Hepatocyte (in vitro differentiated cells): ENCODE data around the gene NME3.

Experiments
- EZH2 ChIP-seq: fragments of 200-600 bp; sonication (generic); IDR thresholded peaks from 2 replicates; pipeline ENCODE4 v1.6.1; 2016; ENCODE audit warnings: antibody characterized with exemption, mild to moderate bottlenecking, borderline replicate concordance
- TF ChIP-seq, protein P1 (sequence below): fragments of 200-600 bp; sonication (generic); IDR thresholded peaks from 2 replicates; pipeline ENCODE4 v1.5.1; 2016; ENCODE audit warnings: antibody characterized with exemption, mild to moderate bottlenecking; ENCODE audit not compliant: poor library complexity

DNA sequence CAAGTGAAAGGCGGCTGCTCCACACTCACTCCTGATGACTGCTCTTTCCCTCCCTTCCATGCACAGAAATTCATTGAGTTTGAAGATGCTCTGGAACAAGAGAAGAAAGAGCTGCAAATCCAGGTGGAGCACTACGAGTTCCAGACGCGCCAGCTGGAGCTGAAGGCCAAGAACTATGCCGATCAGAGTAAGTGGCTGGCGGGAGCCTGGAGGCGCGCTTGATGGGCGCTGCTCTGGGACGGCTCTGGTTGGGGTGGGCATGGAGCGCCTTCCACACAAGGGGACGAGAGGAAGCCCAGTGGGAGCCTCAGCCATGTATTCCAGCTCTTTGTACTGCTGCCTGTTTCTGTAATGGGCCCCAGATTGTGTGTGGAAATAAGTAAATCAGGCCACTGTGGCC lies 46.9 kb downstream of the NME3 start:
- TF ChIP-seq, protein P1, sequence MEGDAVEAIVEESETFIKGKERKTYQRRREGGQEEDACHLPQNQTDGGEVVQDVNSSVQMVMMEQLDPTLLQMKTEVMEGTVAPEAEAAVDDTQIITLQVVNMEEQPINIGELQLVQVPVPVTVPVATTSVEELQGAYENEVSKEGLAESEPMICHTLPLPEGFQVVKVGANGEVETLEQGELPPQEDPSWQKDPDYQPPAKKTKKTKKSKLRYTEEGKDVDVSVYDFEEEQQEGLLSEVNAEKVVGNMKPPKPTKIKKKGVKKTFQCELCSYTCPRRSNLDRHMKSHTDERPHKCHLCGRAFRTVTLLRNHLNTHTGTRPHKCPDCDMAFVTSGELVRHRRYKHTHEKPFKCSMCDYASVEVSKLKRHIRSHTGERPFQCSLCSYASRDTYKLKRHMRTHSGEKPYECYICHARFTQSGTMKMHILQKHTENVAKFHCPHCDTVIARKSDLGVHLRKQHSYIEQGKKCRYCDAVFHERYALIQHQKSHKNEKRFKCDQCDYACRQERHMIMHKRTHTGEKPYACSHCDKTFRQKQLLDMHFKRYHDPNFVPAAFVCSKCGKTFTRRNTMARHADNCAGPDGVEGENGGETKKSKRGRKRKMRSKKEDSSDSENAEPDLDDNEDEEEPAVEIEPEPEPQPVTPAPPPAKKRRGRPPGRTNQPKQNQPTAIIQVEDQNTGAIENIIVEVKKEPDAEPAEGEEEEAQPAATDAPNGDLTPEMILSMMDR, result no peak
- no peak for TF ChIP-seq EZH2
